Loucy (cell line): ENCODE measurements around the gene CNTRL.

Experiments used
- H2AFZ ChIP-seq: fragments of 200-600 bp; sonication (generic); 2 replicates; pipeline ENCODE4 v1.6.0; 2016; ENCODE audit warnings: antibody characterized with exemption, mild to moderate bottlenecking, low read length, moderate library complexity
- H3F3A ChIP-seq: fragments of 200-600 bp; 2 replicates; pipeline ENCODE4 v1.6.0; 2016; ENCODE audit warnings: antibody characterized with exemption, low read depth, mild to moderate bottlenecking
- H3K27me3 ChIP-seq: fragments of 200-600 bp; sonication (generic); 2 replicates; pipeline ENCODE4 v1.6.1; 2014; ENCODE audit warnings: low read length, mild to moderate bottlenecking; ENCODE audit not compliant: insufficient read depth, poor library complexity, severe bottlenecking
- H3K36me3 ChIP-seq: fragments of 200-600 bp; sonication (generic); 2 replicates; pipeline ENCODE4 v1.6.1; 2016; ENCODE audit warnings: low read length; ENCODE audit not compliant: insufficient read depth
- H3K4me1 ChIP-seq: fragments of 200-600 bp; sonication (generic); 2 replicates; pipeline ENCODE4 v1.5.1; 2014; ENCODE audit warnings: low read length, mild to moderate bottlenecking; ENCODE audit not compliant: insufficient read depth, poor library complexity, severe bottlenecking
- H3K4me2 ChIP-seq: fragments of 200-600 bp; sonication (generic); 2 replicates; pipeline ENCODE4 v1.6.0; 2014; ENCODE audit warnings: antibody characterized with exemption, low read length, low read depth, mild to moderate bottlenecking; ENCODE audit not compliant: poor library complexity, severe bottlenecking
- H3K4me3 ChIP-seq: fragments of 200-600 bp; sonication (generic); 2 replicates; pipeline ENCODE4 v1.5.1; 2014; ENCODE audit warnings: low read length, mild to moderate bottlenecking, mixed read lengths; ENCODE audit not compliant: poor library complexity, severe bottlenecking
- H3K79me2 ChIP-seq: fragments of 200-600 bp; sonication (generic); 2 replicates; pipeline ENCODE4 v1.6.1; 2014; ENCODE audit warnings: low read length; ENCODE audit not compliant: insufficient read depth
- H3K9ac ChIP-seq: fragments of 200-600 bp; sonication (generic); 2 replicates; pipeline ENCODE4 v1.6.0; 2014; ENCODE audit warnings: mild to moderate bottlenecking, low read depth, low read length, moderate library complexity; ENCODE audit not compliant: poor library complexity, severe bottlenecking
- H3K9me2 ChIP-seq: fragments of 200-600 bp; sonication (generic); replicated peaks from 2 replicates; pipeline ENCODE4 v1.6.1; 2016; ENCODE audit warnings: low read depth, low read length, mixed read lengths
- H3K9me3 ChIP-seq: fragments of 200-600 bp; sonication (generic); 2 replicates; pipeline ENCODE4 v1.6.1; 2014; ENCODE audit warnings: mild to moderate bottlenecking, antibody characterized with exemption, low read length, low read depth; ENCODE audit not compliant: insufficient read depth
- H4K20me1 ChIP-seq: fragments of 200-600 bp; sonication (generic); 2 replicates; pipeline ENCODE4 v1.6.0; 2014; ENCODE audit warnings: antibody characterized with exemption, low read length, mild to moderate bottlenecking; ENCODE audit not compliant: insufficient read depth, poor library complexity, severe bottlenecking
- CTCF ChIP-seq: fragments of 200-600 bp; sonication (generic); conservative IDR thresholded peaks from 2 replicates; pipeline ENCODE4 v1.5.1; 2014; ENCODE audit warnings: mild to moderate bottlenecking, antibody characterized with exemption, low read length
- EZH2phosphoT487 ChIP-seq: fragments of 200-600 bp; IDR thresholded peaks from 2 replicates; pipeline ENCODE4 v1.6.1; 2018; ENCODE audit warnings: antibody characterized with exemption, mild to moderate bottlenecking, moderate library complexity, borderline replicate concordance

The CNTRL gene

GRCh38 chr9:121194730-121195129 lies 120.0 kb downstream of the CNTRL start:
- H3K4me2 ChIP-seq = peak overlapping the region; percentile 99
- TF ChIP-seq EZH2phosphoT487 = no peak
- TF ChIP-seq CTCF = no peak
- peaks cover 78% of the 10 kb centered on the region for H3K4me1 ChIP-seq

GRCh38 chr9:121196389-121196788 lies 121.6 kb downstream of the CNTRL start:
- Histone ChIP-seq H3K9me2 (no peaks in the 10 kb centered on the region), H3K4me2 (peak overlapping the region; percentile 99), H3F3A (0 out of 2 replicates have a peak, but pooled peaks cover 4% of the 10 kb centered on the region), H2AFZ (no peak overlapping the region), H3K27me3 (no peaks in the 10 kb centered on the region), H3K4me3 (peak overlapping the region; percentile 94), H4K20me1 (peaks cover 99% of the 10 kb centered on the region), H3K36me3 (no peaks in the 10 kb centered on the region), H3K79me2 (peaks cover 100% of the 10 kb centered on the region), H3K4me1 (peaks cover 83% of the 10 kb centered on the region), H3K9me3 (no peaks in the 10 kb centered on the region), H3K9ac (peak overlapping the region; percentile 89)
- TF ChIP-seq EZH2phosphoT487 (no peak), CTCF (no peak)

More at GRCh38 chr9:121194730-121195129, 120.0 kb downstream of the CNTRL start:
- Histone ChIP-seq H3F3A (0 out of 2 replicates have a peak, but pooled peaks cover 4% of the 10 kb centered on the region), H3K79me2 (peaks cover 100% of the 10 kb centered on the region), H3K4me3 (peak overlapping the region; percentile 94), H3K9me3 (no peaks in the 10 kb centered on the region), H3K9ac (peak overlapping the region; percentile 7), H3K36me3 (peaks cover 1% of the 10 kb centered on the region; the same call in 1 of the 2 replicates), H3K9me2 (no peaks in the 10 kb centered on the region), H4K20me1 (peaks cover 99% of the 10 kb centered on the region), H2AFZ (no peak overlapping the region), H3K27me3 (no peaks in the 10 kb centered on the region)

GRCh38 chr9:121197132-121197531 lies 122.4 kb downstream of the CNTRL start:
- Histone ChIP-seq H4K20me1 (peaks cover 94% of the 10 kb centered on the region), H3K9me2 (no peaks in the 10 kb centered on the region), H3K36me3 (no peaks in the 10 kb centered on the region), H3K27me3 (no peaks in the 10 kb centered on the region), H3K9ac (peak overlapping the region; percentile 89), H3K4me1 (peaks cover 77% of the 10 kb centered on the region), H2AFZ (no peak overlapping the region), H3K79me2 (peaks cover 95% of the 10 kb centered on the region), H3F3A (0 out of 2 replicates have a peak, but pooled peaks cover 4% of the 10 kb centered on the region), H3K4me3 (peak overlapping the region; percentile 94), H3K9me3 (no peaks in the 10 kb centered on the region), H3K4me2 (peak overlapping the region; percentile 99)
- TF ChIP-seq CTCF = peak; percentile 38
- TF ChIP-seq EZH2phosphoT487 = no peak
